H1 (cell line): ENCODE data around the gene CSNK1G3. TPM values are rescaled to one million over a fixed set of nuclear protein-coding genes. Genes with fewer than 3 reads are reported as not detected.

Experiments
- BCL11A ChIP-seq, 2 experiments: IDR thresholded peaks; one replicate each; pipeline ENCODE4 v1.6.1; 2011; ENCODE audit warnings: low read depth in 2 of 2, low read length in 2 of 2, mild to moderate bottlenecking in 2 of 2
- CTBP2 ChIP-seq: IDR thresholded peaks from 2 replicates; pipeline ENCODE4 v1.7.0; 2011; ENCODE audit warnings: borderline replicate concordance, mild to moderate bottlenecking, moderate library complexity, mixed read lengths, low read length; ENCODE audit not compliant: insufficient read depth, insufficient read length
- JUND ChIP-seq: IDR thresholded peaks from 2 replicates; pipeline ENCODE4 v1.6.1; 2011; ENCODE audit warnings: mild to moderate bottlenecking, improper control_type of control experiment, low read length
- KDM5A ChIP-seq: fragments of 200-600 bp; IDR thresholded peaks from 2 replicates; pipeline ENCODE4 v1.7.1; 2012; ENCODE audit warnings: mild to moderate bottlenecking, low read length, inconsistent platforms, mixed read lengths
- RAD21 ChIP-seq, 2 experiments: IDR thresholded peaks in 1 of 2; conservative IDR thresholded peaks in 1 of 2; 2 replicates each; pipeline ENCODE4 v1.6.1; 2011; ENCODE audit warnings: low read depth in 2 of 2, low read length in 2 of 2, improper control_type of control experiment in 1 of 2, inconsistent platforms in 1 of 2, mild to moderate bottlenecking in 1 of 2, moderate library complexity in 1 of 2
- SUZ12 ChIP-seq: fragments of 200-600 bp; sonication (generic); IDR thresholded peaks from 2 replicates; pipeline ENCODE4 v1.6.1; 2012; ENCODE audit warnings: mild to moderate bottlenecking, inconsistent platforms, low read length, moderate library complexity, mixed read lengths
- TEAD4 ChIP-seq: IDR thresholded peaks from 2 replicates; pipeline ENCODE4 v1.6.1; 2012; ENCODE audit warnings: low read depth, low read length, inconsistent platforms, mixed read lengths
- polyA plus RNA-seq, 7 experiments: library from polyadenylated mRNA; depleted of rRNA in 3 of 7; stranded (reverse) in 5 of 7; unstranded in 2 of 7; fragments of >200 nt in 5 of 7; fragments of 200-250 nt in 2 of 7; gene quantifications; 1 replicate in 5 of 7; 2 replicates in 1 of 7; 4 replicates in 1 of 7; pipeline versions ENCODE4 v1.2.1 to v1.2.3, GENCODE V29; 2011 to 2013; ENCODE audit warnings: missing spikeins in 2 of 7, mixed read lengths in 2 of 7
- total RNA-seq: library from RNA; stranded (reverse); fragmentation: NEBNext Ultra II Directional; extraction: Animal tissue kit (Norgen Biotek cat#: 25700); gene quantifications from 2 replicates; pipeline ENCODE4 v1.2.1, GENCODE V29; 2021
- TF ChIP-seq, protein P1 (sequence below): fragments of 300-600 bp; sonication (generic); IDR thresholded peaks from 2 replicates; pipeline ENCODE4 v1.7.1; 2012; ENCODE audit warnings: low read length, moderate library complexity, mild to moderate bottlenecking, inconsistent platforms; ENCODE audit not compliant: insufficient replicate concordance

The CSNK1G3 gene
- total and polyA plus RNA-seq, 2 of the 8 experiments (the other 6 are each of a cell fraction or from before 2014, with no cell fraction given): 10.6 to 58.9 TPM

GRCh38 chr5:123511290-123511647, 708 bp upstream of the CSNK1G3 start (continued):
- no peak for TF ChIP-seq CTBP2
- TF ChIP-seq BCL11A (IDR thresholded peaks at IDR 0.05; ENCODE audit: low read depth in 2 of 2, low read length in 2 of 2): no peak
- no peak for TF ChIP-seq RAD21 (IDR thresholded peaks at IDR 0.05 in 1 of 2, conservative IDR thresholded peaks at IDR 0.05 in 1 of 2; ENCODE audit: low read depth in 2 of 2, low read length in 2 of 2)
- no peak for TF ChIP-seq JUND
- no peak for TF ChIP-seq TEAD4
- TF ChIP-seq KDM5A: no peak
- TF ChIP-seq, protein P1, sequence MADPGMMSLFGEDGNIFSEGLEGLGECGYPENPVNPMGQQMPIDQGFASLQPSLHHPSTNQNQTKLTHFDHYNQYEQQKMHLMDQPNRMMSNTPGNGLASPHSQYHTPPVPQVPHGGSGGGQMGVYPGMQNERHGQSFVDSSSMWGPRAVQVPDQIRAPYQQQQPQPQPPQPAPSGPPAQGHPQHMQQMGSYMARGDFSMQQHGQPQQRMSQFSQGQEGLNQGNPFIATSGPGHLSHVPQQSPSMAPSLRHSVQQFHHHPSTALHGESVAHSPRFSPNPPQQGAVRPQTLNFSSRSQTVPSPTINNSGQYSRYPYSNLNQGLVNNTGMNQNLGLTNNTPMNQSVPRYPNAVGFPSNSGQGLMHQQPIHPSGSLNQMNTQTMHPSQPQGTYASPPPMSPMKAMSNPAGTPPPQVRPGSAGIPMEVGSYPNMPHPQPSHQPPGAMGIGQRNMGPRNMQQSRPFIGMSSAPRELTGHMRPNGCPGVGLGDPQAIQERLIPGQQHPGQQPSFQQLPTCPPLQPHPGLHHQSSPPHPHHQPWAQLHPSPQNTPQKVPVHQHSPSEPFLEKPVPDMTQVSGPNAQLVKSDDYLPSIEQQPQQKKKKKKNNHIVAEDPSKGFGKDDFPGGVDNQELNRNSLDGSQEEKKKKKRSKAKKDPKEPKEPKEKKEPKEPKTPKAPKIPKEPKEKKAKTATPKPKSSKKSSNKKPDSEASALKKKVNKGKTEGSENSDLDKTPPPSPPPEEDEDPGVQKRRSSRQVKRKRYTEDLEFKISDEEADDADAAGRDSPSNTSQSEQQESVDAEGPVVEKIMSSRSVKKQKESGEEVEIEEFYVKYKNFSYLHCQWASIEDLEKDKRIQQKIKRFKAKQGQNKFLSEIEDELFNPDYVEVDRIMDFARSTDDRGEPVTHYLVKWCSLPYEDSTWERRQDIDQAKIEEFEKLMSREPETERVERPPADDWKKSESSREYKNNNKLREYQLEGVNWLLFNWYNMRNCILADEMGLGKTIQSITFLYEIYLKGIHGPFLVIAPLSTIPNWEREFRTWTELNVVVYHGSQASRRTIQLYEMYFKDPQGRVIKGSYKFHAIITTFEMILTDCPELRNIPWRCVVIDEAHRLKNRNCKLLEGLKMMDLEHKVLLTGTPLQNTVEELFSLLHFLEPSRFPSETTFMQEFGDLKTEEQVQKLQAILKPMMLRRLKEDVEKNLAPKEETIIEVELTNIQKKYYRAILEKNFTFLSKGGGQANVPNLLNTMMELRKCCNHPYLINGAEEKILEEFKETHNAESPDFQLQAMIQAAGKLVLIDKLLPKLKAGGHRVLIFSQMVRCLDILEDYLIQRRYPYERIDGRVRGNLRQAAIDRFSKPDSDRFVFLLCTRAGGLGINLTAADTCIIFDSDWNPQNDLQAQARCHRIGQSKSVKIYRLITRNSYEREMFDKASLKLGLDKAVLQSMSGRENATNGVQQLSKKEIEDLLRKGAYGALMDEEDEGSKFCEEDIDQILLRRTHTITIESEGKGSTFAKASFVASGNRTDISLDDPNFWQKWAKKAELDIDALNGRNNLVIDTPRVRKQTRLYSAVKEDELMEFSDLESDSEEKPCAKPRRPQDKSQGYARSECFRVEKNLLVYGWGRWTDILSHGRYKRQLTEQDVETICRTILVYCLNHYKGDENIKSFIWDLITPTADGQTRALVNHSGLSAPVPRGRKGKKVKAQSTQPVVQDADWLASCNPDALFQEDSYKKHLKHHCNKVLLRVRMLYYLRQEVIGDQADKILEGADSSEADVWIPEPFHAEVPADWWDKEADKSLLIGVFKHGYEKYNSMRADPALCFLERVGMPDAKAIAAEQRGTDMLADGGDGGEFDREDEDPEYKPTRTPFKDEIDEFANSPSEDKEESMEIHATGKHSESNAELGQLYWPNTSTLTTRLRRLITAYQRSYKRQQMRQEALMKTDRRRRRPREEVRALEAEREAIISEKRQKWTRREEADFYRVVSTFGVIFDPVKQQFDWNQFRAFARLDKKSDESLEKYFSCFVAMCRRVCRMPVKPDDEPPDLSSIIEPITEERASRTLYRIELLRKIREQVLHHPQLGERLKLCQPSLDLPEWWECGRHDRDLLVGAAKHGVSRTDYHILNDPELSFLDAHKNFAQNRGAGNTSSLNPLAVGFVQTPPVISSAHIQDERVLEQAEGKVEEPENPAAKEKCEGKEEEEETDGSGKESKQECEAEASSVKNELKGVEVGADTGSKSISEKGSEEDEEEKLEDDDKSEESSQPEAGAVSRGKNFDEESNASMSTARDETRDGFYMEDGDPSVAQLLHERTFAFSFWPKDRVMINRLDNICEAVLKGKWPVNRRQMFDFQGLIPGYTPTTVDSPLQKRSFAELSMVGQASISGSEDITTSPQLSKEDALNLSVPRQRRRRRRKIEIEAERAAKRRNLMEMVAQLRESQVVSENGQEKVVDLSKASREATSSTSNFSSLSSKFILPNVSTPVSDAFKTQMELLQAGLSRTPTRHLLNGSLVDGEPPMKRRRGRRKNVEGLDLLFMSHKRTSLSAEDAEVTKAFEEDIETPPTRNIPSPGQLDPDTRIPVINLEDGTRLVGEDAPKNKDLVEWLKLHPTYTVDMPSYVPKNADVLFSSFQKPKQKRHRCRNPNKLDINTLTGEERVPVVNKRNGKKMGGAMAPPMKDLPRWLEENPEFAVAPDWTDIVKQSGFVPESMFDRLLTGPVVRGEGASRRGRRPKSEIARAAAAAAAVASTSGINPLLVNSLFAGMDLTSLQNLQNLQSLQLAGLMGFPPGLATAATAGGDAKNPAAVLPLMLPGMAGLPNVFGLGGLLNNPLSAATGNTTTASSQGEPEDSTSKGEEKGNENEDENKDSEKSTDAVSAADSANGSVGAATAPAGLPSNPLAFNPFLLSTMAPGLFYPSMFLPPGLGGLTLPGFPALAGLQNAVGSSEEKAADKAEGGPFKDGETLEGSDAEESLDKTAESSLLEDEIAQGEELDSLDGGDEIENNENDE: no peak
- no peak for TF ChIP-seq SUZ12
- TF ChIP-seq, all 59 proteins: peak for 0
